GM06990 (cell line): Measurements from ENCODE around the gene UBTF.

ENCODE experiments used
- DNase-seq: peaks from one replicate; pipeline ENCODE4 v3.0.0-alpha.2; 2011; ENCODE audit not compliant: insufficient read length; ENCODE audit errors: extremely low read depth
- H3K27me3 ChIP-seq: replicated peaks from 2 replicates; pipeline ENCODE4 v1.6.0; 2011; ENCODE audit warnings: low read length; ENCODE audit not compliant: control insufficient read depth, insufficient read depth
- H3K36me3 ChIP-seq: 2 replicates; pipeline ENCODE4 v1.5.1; 2011; ENCODE audit warnings: low read length; ENCODE audit not compliant: control insufficient read depth, insufficient read depth
- H3K4me3 ChIP-seq: replicated peaks from 2 replicates; pipeline ENCODE4 v1.5.1; 2011; ENCODE audit warnings: low read depth, mild to moderate bottlenecking, control low read depth, low read length
- TF ChIP-seq, protein P1 (sequence below): IDR thresholded peaks from 2 replicates; pipeline ENCODE4 v1.5.1; 2011; ENCODE audit warnings: low read length, control low read depth, mild to moderate bottlenecking, inconsistent platforms; ENCODE audit not compliant: insufficient read depth, poor library complexity, severe bottlenecking

Gene UBTF

GRCh38 chr17:44223541-44224071 is 4.1 kb upstream of the UBTF start:
- TF ChIP-seq, protein P1, sequence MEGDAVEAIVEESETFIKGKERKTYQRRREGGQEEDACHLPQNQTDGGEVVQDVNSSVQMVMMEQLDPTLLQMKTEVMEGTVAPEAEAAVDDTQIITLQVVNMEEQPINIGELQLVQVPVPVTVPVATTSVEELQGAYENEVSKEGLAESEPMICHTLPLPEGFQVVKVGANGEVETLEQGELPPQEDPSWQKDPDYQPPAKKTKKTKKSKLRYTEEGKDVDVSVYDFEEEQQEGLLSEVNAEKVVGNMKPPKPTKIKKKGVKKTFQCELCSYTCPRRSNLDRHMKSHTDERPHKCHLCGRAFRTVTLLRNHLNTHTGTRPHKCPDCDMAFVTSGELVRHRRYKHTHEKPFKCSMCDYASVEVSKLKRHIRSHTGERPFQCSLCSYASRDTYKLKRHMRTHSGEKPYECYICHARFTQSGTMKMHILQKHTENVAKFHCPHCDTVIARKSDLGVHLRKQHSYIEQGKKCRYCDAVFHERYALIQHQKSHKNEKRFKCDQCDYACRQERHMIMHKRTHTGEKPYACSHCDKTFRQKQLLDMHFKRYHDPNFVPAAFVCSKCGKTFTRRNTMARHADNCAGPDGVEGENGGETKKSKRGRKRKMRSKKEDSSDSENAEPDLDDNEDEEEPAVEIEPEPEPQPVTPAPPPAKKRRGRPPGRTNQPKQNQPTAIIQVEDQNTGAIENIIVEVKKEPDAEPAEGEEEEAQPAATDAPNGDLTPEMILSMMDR: no peak
- Histone ChIP-seq H3K36me3 (no peaks in the 10 kb centered on the region), H3K27me3 (no peaks in the 10 kb centered on the region), H3K4me3 (no peak overlapping the region)
- no peak for DNase-seq

DNA sequence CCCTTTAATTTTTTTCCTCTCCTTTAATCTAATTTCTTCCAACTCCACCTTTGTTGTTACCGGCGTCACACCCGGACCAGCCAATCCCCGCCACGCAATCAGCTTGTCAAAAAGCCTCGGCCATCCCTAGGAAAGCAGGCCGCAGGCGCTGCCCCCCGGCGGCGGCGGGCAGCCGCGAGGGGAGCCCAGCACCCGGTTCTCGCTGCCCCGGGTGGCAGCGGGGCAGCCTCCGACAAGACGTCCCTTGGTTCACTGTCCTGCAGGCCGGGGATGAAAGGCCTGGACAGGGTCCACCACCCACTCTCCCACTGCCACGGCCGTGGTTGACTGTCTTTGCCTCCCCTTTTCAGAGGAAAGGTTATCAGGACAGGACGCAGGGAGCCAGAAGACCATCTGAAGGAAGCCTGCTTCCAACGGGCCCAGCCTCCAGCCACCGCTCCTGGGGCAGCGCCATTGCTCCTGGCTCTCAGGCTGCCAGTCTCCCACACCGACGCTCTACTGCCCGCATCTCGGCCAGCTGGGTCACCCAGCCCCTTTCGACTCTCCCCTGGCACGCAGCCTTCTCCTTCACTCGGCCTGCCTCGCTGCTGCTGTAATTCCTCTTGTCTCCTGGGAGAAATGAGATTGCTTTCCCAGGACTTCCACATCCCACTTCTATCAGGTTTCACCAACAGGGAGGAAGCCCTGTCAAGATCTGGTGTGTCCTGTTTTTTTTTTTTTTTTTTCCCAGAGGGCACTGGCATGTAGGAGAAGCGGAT is 2.8 kb upstream of the UBTF start:
- DNase-seq: peak; percentile 66
- peak overlapping the region; percentile 92 for H3K4me3 ChIP-seq

GRCh38 chr17:44221862-44222111 is 2.3 kb upstream of the UBTF start:
- peak overlapping the region; percentile 92 for H3K4me3 ChIP-seq
- no peaks in the 10 kb centered on the region for H3K27me3 ChIP-seq
- no peaks in the 10 kb centered on the region for H3K36me3 ChIP-seq
- DNase-seq: no peak
- TF ChIP-seq, protein P1: no peak

More for the DNA sequence above, 2.8 kb upstream of the UBTF start:
- TF ChIP-seq, protein P1: peak; percentile 41
- H3K27me3 ChIP-seq: no peaks in the 10 kb centered on the region
- no peaks in the 10 kb centered on the region for H3K36me3 ChIP-seq

DNA sequence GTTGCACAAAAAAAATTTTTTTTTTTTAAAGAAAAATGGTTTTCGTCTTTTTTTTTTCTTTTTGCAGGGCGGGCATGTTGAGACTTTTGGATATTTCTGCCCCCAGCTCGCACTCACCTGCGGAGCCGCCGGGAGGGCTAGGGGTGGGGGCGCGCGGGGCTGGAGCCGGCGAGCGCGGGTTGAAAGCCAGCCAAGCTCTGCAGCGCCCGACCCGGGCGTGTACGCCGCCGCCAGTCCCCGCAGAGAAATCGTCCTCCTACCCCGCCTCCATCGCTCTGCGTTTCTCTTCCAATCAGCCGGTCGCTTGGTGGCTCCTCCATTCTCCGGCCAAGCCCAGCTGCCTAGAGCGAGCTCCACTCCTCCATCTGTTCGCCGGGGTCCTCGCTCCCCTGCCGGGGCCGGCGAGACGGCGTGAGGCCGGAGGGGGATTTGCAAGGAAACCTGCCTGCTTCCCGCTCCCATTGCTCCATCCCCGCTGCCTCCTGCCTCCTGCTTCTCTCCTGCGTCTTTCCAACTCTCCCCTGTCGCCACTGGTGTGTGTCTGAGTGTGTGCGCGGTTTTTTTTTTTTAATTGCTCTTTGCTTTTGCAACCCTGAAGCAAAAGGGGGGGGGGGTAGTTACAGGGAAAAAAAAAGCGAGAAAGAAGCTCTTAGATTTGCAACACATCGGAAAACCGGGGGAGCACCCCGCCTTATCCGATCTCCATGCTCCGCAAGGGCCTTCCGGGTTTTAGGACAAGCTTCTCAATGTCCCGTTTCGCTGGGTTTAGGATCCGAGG is 1.8 kb upstream of the UBTF start:
- Histone ChIP-seq H3K27me3 (no peaks in the 10 kb centered on the region), H3K36me3 (no peaks in the 10 kb centered on the region), H3K4me3 (peak overlapping the region; percentile 92)
- peak; percentile 79 for DNase-seq
- TF ChIP-seq, protein P1: peak; percentile 1

- peaks cover 6% of the 10 kb centered on the region for H3K36me3 ChIP-seq
- H3K27me3 ChIP-seq: no peaks in the 10 kb centered on the region
- peak overlapping the region; percentile 92 for H3K4me3 ChIP-seq
- DNase-seq: peak; percentile 77
- TF ChIP-seq, protein P1: no peak
Observed at GRCh38 chr17:44220213-44221083, 973 bp upstream of the UBTF start.
